ENCODE results near the gene IGSF9. TPM values are rescaled to one million over a fixed set of nuclear protein-coding genes. Genes with fewer than 3 reads are reported as not detected.

IGSF9 gene
- total RNA-seq, 2 experiments from 2014 or later, result not detected

DNA sequence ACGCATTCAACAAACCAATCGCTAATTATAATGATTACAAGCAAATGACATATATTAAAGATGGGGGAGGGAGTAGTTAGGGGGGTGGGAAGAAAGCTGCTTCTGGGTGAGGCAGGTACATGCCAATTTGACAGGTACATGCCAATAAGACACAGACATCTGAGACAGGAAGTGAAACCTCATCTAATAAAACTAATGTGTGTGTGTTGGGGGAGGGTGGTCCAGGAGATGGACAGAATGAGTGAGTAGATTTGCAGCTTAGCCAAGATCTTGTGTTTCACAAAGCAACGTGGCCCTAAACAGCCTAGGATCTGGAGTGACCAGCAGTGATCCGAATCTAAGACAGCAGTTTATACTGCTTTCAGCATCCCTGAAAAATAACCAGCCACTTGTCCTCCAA is 56.2 kb downstream of the IGSF9 start:
- Mint-ChIP-seq H3K4me3 (no peak overlapping the region), H3K27me3 (no peaks in the 10 kb centered on the region), H3K9me3 (no peaks in the 10 kb centered on the region), H3K27ac (no peak overlapping the region), H3K4me1 (ENCODE audit: low read depth) (no peaks in the 10 kb centered on the region), H3K36me3 (ENCODE audit: low read depth) (no peaks in the 10 kb centered on the region)
- no peaks in the 10 kb centered on the region for H3K27me3 ChIP-seq (ENCODE audit: control insufficient read depth in 1 of 2, insufficient read depth in 2 of 2, low read length in 2 of 2)
- ChIA-PET CTCF (interaction anchor here (1.2 to 5.3 kb wide), 5 partner anchors 10 to 117 kb away, joined by 3 to 42 read pairs (median 3); partner anchors contain the start of genes DUSP23 and TAGLN2), POLR2A (interaction anchor here (1.3 to 3.1 kb wide), 2 partner anchors 34 to 90 kb away, joined by 4 to 7 read pairs; no protein-coding TSS in a partner anchor)
- no peaks in the 10 kb centered on the region for H3K36me3 ChIP-seq (ENCODE audit: insufficient read depth, low read length)
- no peak for TF ChIP-seq CTCF (IDR thresholded peaks at IDR 0.05)
- H3K4me3 ChIP-seq (ENCODE audit: low read length), result no peak overlapping the region
- intact Hi-C loops (cut with DNase I, micrococcal nuclease), result loop anchor here in 1 of 2 experiments (10.0 kb wide), 1 partner anchor 674 kb away; no protein-coding TSS in a partner anchor
- H3K27ac ChIP-seq (ENCODE audit: low read depth in 1 of 2, low read length in 2 of 2), result no peak overlapping the region
- ATAC-seq (ENCODE audit: poor library complexity) (no peak), DNase-seq (no peak)
- no peaks in the 10 kb centered on the region for H3K9me3 ChIP-seq (ENCODE audit: control insufficient read depth in 1 of 2, insufficient read depth in 1 of 2, low read length in 2 of 2)
- H3K4me1 ChIP-seq (ENCODE audit: insufficient read depth, low read length), result peaks cover 13% of the 10 kb centered on the region

GRCh38 chr1:159884296-159884695 is 61.1 kb downstream of the IGSF9 start:
- POLR2A ChIA-PET, result no interaction called here
- Histone ChIP-seq H3K4me1 (ENCODE audit: insufficient read depth, low read length) (peaks cover 7% of the 10 kb centered on the region), H3K4me3 (ENCODE audit: low read length) (no peak overlapping the region), H3K36me3 (ENCODE audit: insufficient read depth, low read length) (no peaks in the 10 kb centered on the region), H3K27ac (ENCODE audit: low read depth in 1 of 2, low read length in 2 of 2) (no peak overlapping the region), H3K9me3 (ENCODE audit: control insufficient read depth in 1 of 2, insufficient read depth in 1 of 2, low read length in 2 of 2) (no peaks in the 10 kb centered on the region), H3K27me3 (ENCODE audit: control insufficient read depth in 1 of 2, insufficient read depth in 2 of 2, low read length in 2 of 2) (no peaks in the 10 kb centered on the region)
- CTCF ChIA-PET, result interaction anchor here (1.1 kb wide), 1 partner anchor 104 kb away, joined by 4 read pairs; the partner anchor contains the start of gene DUSP23
- TF ChIP-seq CTCF (IDR thresholded peaks at IDR 0.05), result no peak
- Mint-ChIP-seq H3K9me3 (no peaks in the 10 kb centered on the region), H3K36me3 (ENCODE audit: low read depth) (no peaks in the 10 kb centered on the region), H3K27ac (no peak overlapping the region), H3K4me1 (ENCODE audit: low read depth) (no peaks in the 10 kb centered on the region), H3K4me3 (no peak overlapping the region), H3K27me3 (no peaks in the 10 kb centered on the region)
- no peak for DNase-seq
- intact Hi-C loops (cut with DNase I, micrococcal nuclease), result loop anchor here in 1 of 2 experiments (10.0 kb wide), 1 partner anchor 669 kb away; no protein-coding TSS in a partner anchor
- no peak for ATAC-seq (ENCODE audit: poor library complexity)

- Histone ChIP-seq H3K27ac (ENCODE audit: low read depth in 1 of 2, low read length in 2 of 2) (no peak overlapping the region), H3K27me3 (ENCODE audit: control insufficient read depth in 1 of 2, insufficient read depth in 2 of 2, low read length in 2 of 2) (no peaks in the 10 kb centered on the region), H3K36me3 (ENCODE audit: insufficient read depth, low read length) (no peaks in the 10 kb centered on the region), H3K4me3 (ENCODE audit: low read length) (no peak overlapping the region), H3K9me3 (ENCODE audit: control insufficient read depth in 1 of 2, insufficient read depth in 1 of 2, low read length in 2 of 2) (no peaks in the 10 kb centered on the region), H3K4me1 (ENCODE audit: insufficient read depth, low read length) (peaks cover 6% of the 10 kb centered on the region)
- H3K36me3 Mint-ChIP-seq (ENCODE audit: low read depth), result no peaks in the 10 kb centered on the region
- H3K4me3 Mint-ChIP-seq, result no peak overlapping the region
- no peak for TF ChIP-seq CTCF (IDR thresholded peaks at IDR 0.05)
- ChIA-PET POLR2A (no interaction called here), CTCF (no interaction called here)
- no peaks in the 10 kb centered on the region for H3K9me3 Mint-ChIP-seq
- DNase-seq, result no peak
- ATAC-seq (ENCODE audit: poor library complexity), result no peak
- intact Hi-C loops (cut with DNase I, micrococcal nuclease), result loop anchor here in 1 of 2 experiments (10.0 kb wide), 1 partner anchor 668 kb away; no protein-coding TSS in a partner anchor
- H3K27me3 Mint-ChIP-seq, result no peaks in the 10 kb centered on the region
- no peak overlapping the region for H3K27ac Mint-ChIP-seq
- no peaks in the 10 kb centered on the region for H3K4me1 Mint-ChIP-seq (ENCODE audit: low read depth)
These were observed 62.3 kb downstream of the IGSF9 start for GRCh38 chr1:159883134-159883533.
